ENCODE measurements around the gene NTNG2. TPM values are rescaled to one million over a fixed set of nuclear protein-coding genes. Genes with fewer than 3 reads are reported as not detected.

Gene NTNG2
- total RNA-seq, 1 experiment from 2014 or later: not detected

- ChIA-PET CTCF (interaction anchor here (0.6 kb wide), 1 partner anchor 106 kb away, joined by 3 read pairs; no protein-coding TSS in a partner anchor), POLR2A (no interaction called here)
- no peak for DNase-seq (ENCODE audit: unreplicated experiment)
- no peak overlapping the region for H3K4me3 Mint-ChIP-seq (ENCODE audit: unreplicated experiment)
- no peaks in the 10 kb centered on the region for H3K4me1 Mint-ChIP-seq (ENCODE audit: insufficient read depth, unreplicated experiment)
- H3K36me3 Mint-ChIP-seq (ENCODE audit: insufficient read depth, unreplicated experiment): peaks cover 1% of the 10 kb centered on the region
- H3K27me3 Mint-ChIP-seq (ENCODE audit: insufficient read depth, unreplicated experiment): peaks cover 71% of the 10 kb centered on the region
- H3K27ac Mint-ChIP-seq (ENCODE audit: low read depth, unreplicated experiment): no peak overlapping the region
- H3K9me3 Mint-ChIP-seq (ENCODE audit: unreplicated experiment): no peaks in the 10 kb centered on the region
- BruUV-seq (replicated peaks): no TSS peak
- TF ChIP-seq CTCF (IDR thresholded peaks at IDR 0.05; ENCODE audit: unreplicated experiment): no peak
- intact Hi-C loops (cut with micrococcal nuclease): no loop called here
These were observed 25.3 kb downstream of the NTNG2 start for GRCh38 chr9:132187121-132187620.

- H3K4me3 Mint-ChIP-seq (ENCODE audit: unreplicated experiment): no peak overlapping the region
- ChIA-PET POLR2A (no interaction called here), CTCF (interaction anchor here (0.7 to 1.4 kb wide), 2 partner anchors 10 to 45 kb away, joined by 5 read pairs; no protein-coding TSS in a partner anchor)
- no peak for TF ChIP-seq CTCF (IDR thresholded peaks at IDR 0.05; ENCODE audit: unreplicated experiment)
- no peaks in the 10 kb centered on the region for H3K4me1 Mint-ChIP-seq (ENCODE audit: insufficient read depth, unreplicated experiment)
- no peak for DNase-seq (ENCODE audit: unreplicated experiment)
- intact Hi-C loops (cut with micrococcal nuclease): no loop called here
- no peak overlapping the region for H3K27ac Mint-ChIP-seq (ENCODE audit: low read depth, unreplicated experiment)
- H3K36me3 Mint-ChIP-seq (ENCODE audit: insufficient read depth, unreplicated experiment): no peaks in the 10 kb centered on the region
- H3K27me3 Mint-ChIP-seq (ENCODE audit: insufficient read depth, unreplicated experiment): peaks cover 49% of the 10 kb centered on the region
- no peaks in the 10 kb centered on the region for H3K9me3 Mint-ChIP-seq (ENCODE audit: unreplicated experiment)
- BruUV-seq (replicated peaks): no TSS peak
These were observed 29.1 kb downstream of the NTNG2 start for GRCh38 chr9:132190966-132191365.

GRCh38 chr9:132192728-132193127 is 30.9 kb downstream of the NTNG2 start:
- intact Hi-C loops (cut with micrococcal nuclease): no loop called here
- ChIA-PET POLR2A (no interaction called here), CTCF (interaction anchor here (1.0 kb wide), 1 partner anchor 21 kb away, joined by 4 read pairs; no protein-coding TSS in a partner anchor)
- H3K27ac Mint-ChIP-seq (ENCODE audit: low read depth, unreplicated experiment): no peak overlapping the region
- no peak overlapping the region for H3K4me3 Mint-ChIP-seq (ENCODE audit: unreplicated experiment)
- peaks cover 32% of the 10 kb centered on the region for H3K27me3 Mint-ChIP-seq (ENCODE audit: insufficient read depth, unreplicated experiment)
- no peak for DNase-seq (ENCODE audit: unreplicated experiment)
- H3K9me3 Mint-ChIP-seq (ENCODE audit: unreplicated experiment): no peaks in the 10 kb centered on the region
- no peaks in the 10 kb centered on the region for H3K36me3 Mint-ChIP-seq (ENCODE audit: insufficient read depth, unreplicated experiment)
- no peaks in the 10 kb centered on the region for H3K4me1 Mint-ChIP-seq (ENCODE audit: insufficient read depth, unreplicated experiment)
- no peak for TF ChIP-seq CTCF (IDR thresholded peaks at IDR 0.05; ENCODE audit: unreplicated experiment)
- no TSS peak for BruUV-seq (replicated peaks)

GRCh38 chr9:132193227-132194124 is 31.6 kb downstream of the NTNG2 start:
- H3K9me3 Mint-ChIP-seq (ENCODE audit: unreplicated experiment): no peaks in the 10 kb centered on the region
- TF ChIP-seq CTCF (IDR thresholded peaks at IDR 0.05; ENCODE audit: unreplicated experiment): no peak
- H3K4me1 Mint-ChIP-seq (ENCODE audit: insufficient read depth, unreplicated experiment): no peaks in the 10 kb centered on the region
- H3K4me3 Mint-ChIP-seq (ENCODE audit: unreplicated experiment): no peak overlapping the region
- H3K36me3 Mint-ChIP-seq (ENCODE audit: insufficient read depth, unreplicated experiment): no peaks in the 10 kb centered on the region
- CTCF ChIA-PET: interaction anchor here (1.0 kb wide), 1 partner anchor 22 kb away, joined by 4 read pairs; no protein-coding TSS in a partner anchor
- no peak for DNase-seq (ENCODE audit: unreplicated experiment)
- BruUV-seq (replicated peaks): no TSS peak
- H3K27me3 Mint-ChIP-seq (ENCODE audit: insufficient read depth, unreplicated experiment): peaks cover 30% of the 10 kb centered on the region
- H3K27ac Mint-ChIP-seq (ENCODE audit: low read depth, unreplicated experiment): no peak overlapping the region
- POLR2A ChIA-PET: no interaction called here
- intact Hi-C loops (cut with micrococcal nuclease): no loop called here
